NCI-H82 (cell line): ENCODE data around the gene KLK15.
"Not testable (repeated sequence)": the region's sequence is repeated elsewhere in the genome, so short reads cannot be mapped to it uniquely, and the experiment has no call there.

Experiments
- DNase-seq: peaks from one replicate; lab custom pipeline; 2025; lab: John Stamatoyannopoulos, UW

The KLK15 gene

GRCh38 chr19:50820549-50821247, 12.7 kb downstream of the KLK15 start:
- peak; percentile 15 for DNase-seq

- DNase-seq, result no peak
Observed at GRCh38 chr19:50820086-50820485, 13.3 kb downstream of the KLK15 start.

- DNase-seq, result no peak
Observed at GRCh38 chr19:50819636-50820035, 13.7 kb downstream of the KLK15 start.

GRCh38 chr19:50818859-50819472, 14.4 kb downstream of the KLK15 start:
- DNase-seq, result no peak

GRCh38 chr19:50817941-50818858, 15.2 kb downstream of the KLK15 start:
- peak; percentile 67 for DNase-seq

GRCh38 chr19:50815439-50815838, 17.9 kb downstream of the KLK15 start:
- DNase-seq, result peak; percentile 25

GRCh38 chr19:50814883-50815282, 18.5 kb downstream of the KLK15 start:
- DNase-seq, result no peak

GRCh38 chr19:50812474-50812873, 20.9 kb downstream of the KLK15 start:
- DNase-seq, result no peak

GRCh38 chr19:50811622-50812238, 21.6 kb downstream of the KLK15 start:
- DNase-seq, result not testable (repeated sequence)

GRCh38 chr19:50808856-50809255, 24.5 kb downstream of the KLK15 start:
- DNase-seq, result no peak

- peak; percentile 99 for DNase-seq
Observed at GRCh38 chr19:50804420-50805272, 28.7 kb downstream of the KLK15 start.

- peak; percentile 55 for DNase-seq
Observed at GRCh38 chr19:50803633-50804419, 29.5 kb downstream of the KLK15 start.

GRCh38 chr19:50801107-50801506, 32.3 kb downstream of the KLK15 start:
- DNase-seq, result no peak

- DNase-seq, result no peak
Observed at GRCh38 chr19:50799547-50799851, 33.9 kb downstream of the KLK15 start.

- no peak for DNase-seq
Observed at GRCh38 chr19:50798659-50799546, 34.5 kb downstream of the KLK15 start.

- no peak for DNase-seq
Observed at GRCh38 chr19:50797781-50798658, 35.4 kb downstream of the KLK15 start.

GRCh38 chr19:50797429-50797780, 36.0 kb downstream of the KLK15 start:
- DNase-seq, result no peak

- DNase-seq, result peak; percentile 53
Observed at GRCh38 chr19:50796634-50797428, 36.5 kb downstream of the KLK15 start.
